Vagina (tissue), 2 donors: ENCODE results near the gene APBB2.

Experiments
- POLR2AphosphoS5 ChIP-seq, 2 donors: sonication (generic); formaldehyde crosslinking; IDR thresholded peaks; one replicate each; pipeline ENCODE4 v1.9.0; 2017; ENCODE audit warnings: antibody characterized with exemption in 2 of 2, mild to moderate bottlenecking in 2 of 2, low read depth in 1 of 2; ENCODE audit not compliant: insufficient read depth in 1 of 2
- TF ChIP-seq, protein P1 (sequence below), 3 experiments: fragments of 450-650 bp in 2 of 3; fragments of 200-600 bp in 1 of 3; sonication (generic) in 1 of 3; IDR thresholded peaks; one replicate each; pipeline ENCODE4 v1.5.1; 2017 to 2019; ENCODE audit warnings: antibody characterized with exemption in 3 of 3, mild to moderate bottlenecking in 2 of 3, moderate library complexity in 2 of 3

DNA sequence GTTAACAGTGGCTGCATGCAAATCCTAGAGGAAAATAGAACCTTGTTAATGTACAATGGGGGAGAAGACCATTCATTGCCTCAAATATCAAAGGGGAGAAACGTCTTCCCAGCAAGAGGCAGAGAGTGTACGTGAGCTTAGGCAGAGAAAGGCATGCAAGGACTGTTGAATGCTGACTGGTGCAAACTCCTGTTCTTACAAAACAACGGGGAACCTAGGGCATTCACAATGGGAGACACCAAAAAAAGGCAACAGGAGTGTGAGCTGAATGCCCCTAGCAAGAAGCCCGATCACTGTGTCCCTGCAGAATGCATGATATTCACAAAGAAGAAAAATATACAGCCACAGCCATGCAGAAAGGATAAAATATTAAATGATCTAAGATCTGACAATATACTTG is 279.7 kb downstream of the APBB2 start:
- TF ChIP-seq, protein P1, sequence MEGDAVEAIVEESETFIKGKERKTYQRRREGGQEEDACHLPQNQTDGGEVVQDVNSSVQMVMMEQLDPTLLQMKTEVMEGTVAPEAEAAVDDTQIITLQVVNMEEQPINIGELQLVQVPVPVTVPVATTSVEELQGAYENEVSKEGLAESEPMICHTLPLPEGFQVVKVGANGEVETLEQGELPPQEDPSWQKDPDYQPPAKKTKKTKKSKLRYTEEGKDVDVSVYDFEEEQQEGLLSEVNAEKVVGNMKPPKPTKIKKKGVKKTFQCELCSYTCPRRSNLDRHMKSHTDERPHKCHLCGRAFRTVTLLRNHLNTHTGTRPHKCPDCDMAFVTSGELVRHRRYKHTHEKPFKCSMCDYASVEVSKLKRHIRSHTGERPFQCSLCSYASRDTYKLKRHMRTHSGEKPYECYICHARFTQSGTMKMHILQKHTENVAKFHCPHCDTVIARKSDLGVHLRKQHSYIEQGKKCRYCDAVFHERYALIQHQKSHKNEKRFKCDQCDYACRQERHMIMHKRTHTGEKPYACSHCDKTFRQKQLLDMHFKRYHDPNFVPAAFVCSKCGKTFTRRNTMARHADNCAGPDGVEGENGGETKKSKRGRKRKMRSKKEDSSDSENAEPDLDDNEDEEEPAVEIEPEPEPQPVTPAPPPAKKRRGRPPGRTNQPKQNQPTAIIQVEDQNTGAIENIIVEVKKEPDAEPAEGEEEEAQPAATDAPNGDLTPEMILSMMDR (IDR thresholded peaks at IDR 0.05) = no peak
- TF ChIP-seq POLR2AphosphoS5 (IDR thresholded peaks at IDR 0.05; ENCODE audit: insufficient read depth in 1 of 2, low read depth in 1 of 2) = no peak
